GM19438 (cell line): Measurements from ENCODE around the gene PREP.

Source experiments
- ATAC-seq: cut with Tn5 transposase; IDR thresholded peaks from one replicate; pipeline ENCODE4 v1.9.1; 2021; ENCODE audit warnings: low read depth; ENCODE audit not compliant: unreplicated experiment

The PREP gene

DNA sequence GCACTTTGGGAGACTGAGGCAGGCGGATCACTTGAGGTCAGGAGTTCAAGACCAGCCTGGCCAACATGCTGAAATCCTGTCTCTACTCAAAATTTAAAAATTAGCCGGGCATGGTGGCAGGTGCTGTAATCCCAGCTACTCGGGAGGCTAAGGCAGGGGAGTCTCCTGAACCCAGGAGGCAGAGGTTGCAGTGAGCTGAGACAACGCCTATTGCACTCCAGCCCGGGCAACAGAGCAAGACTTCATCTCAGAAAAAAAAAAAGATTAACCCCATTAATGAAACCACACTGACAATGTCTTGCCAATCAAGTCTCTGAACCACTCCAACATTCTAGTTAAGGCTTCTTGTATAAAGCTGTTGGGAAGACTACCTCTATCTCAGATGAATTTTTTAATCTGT lies 4.0 kb downstream of the PREP start:
- no peak for ATAC-seq

DNA sequence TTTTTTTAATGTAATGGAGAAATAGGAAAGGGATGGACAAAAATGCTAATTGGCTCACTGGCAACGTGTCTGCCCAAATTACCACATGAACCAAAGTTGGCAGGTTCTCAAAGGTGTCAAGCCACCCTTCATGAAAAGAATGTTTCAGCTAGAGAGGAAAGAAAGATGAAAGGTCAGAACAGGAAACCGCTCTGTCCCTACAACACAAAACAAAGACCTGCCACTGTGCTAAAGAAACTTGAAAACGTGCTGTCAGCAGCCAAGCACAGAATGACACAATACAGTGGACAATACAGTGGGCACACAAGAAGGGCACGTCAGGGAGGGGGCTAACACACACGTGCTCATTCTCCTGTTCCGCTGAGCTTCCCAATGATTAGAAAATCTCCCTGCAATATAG lies 4.9 kb downstream of the PREP start:
- ATAC-seq: no peak

DNA sequence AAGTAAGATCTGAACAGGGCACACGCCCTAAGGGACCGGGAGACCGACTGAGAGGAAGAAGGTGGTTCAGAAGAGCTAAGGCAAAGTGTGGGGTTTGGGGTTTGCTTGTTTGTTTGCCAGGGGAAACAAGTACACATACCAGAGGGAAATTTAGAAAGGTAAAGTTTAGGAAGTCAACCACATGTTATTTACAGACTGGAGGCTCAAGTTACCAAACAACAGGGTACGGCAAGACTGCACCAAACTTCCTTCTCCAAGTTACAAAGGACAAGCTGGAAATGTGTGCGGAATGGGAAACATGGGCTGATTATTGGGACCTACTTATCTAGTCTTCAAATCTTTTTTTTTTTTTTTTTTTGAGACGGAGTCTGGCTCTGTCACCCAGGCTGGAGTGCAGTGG lies 11.2 kb downstream of the PREP start:
- no peak for ATAC-seq

DNA sequence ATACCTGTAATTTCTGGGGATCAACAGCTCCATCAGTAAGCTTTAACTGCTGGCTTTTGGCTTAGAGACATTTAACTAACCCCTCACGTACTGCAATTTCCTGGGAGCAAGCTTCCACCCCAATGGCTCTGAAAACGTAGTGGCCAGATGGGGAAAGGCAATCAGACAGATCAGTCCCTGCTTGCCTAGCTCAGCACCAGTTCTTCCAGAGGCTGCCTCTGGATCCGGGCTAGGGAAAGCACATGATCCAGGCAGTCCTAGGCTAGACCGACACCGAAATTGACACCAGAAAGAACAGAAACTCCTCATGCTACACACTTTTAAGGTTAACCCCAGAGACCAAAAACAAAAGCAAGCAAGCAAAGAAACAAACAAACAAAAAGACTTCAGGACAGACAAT lies 13.3 kb downstream of the PREP start:
- ATAC-seq: no peak

DNA sequence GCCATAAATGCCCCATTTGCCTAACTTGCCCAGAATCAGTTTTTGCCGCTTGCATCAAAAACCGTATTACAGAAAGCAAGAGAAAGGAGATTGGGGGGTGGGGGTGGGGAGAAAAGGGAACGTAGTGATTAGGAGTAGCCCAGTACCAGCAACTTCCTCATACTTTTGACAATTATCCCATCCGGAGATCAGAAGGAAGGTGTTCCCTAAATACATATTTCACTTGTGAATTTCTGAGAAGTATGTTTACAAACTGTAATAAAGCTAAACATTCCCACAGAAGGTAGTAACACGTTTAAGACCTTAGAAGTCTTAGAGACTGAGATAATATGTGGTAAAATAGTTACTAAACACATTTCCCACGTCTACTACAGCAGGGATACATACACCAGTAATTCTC lies 14.5 kb downstream of the PREP start:
- ATAC-seq: no peak

DNA sequence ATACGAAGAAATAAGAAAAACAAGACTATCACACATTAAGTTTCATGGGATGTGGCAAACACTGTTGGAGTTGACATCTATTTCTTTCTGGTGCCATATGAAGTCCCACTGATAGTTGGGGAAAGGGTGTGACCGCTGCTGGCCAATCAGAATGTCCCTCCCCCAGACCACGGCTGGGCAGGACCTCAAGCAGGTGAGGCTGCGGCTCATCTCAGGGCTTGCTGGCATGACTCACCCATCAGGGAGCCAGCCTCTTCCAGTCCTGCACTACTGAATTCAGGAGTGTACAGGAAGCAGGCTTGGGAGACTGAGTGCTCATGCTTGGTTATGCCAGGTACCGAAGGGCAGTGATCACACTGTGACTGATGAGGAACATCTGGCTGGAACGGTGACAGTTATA lies 18.9 kb downstream of the PREP start:
- ATAC-seq: no peak

DNA sequence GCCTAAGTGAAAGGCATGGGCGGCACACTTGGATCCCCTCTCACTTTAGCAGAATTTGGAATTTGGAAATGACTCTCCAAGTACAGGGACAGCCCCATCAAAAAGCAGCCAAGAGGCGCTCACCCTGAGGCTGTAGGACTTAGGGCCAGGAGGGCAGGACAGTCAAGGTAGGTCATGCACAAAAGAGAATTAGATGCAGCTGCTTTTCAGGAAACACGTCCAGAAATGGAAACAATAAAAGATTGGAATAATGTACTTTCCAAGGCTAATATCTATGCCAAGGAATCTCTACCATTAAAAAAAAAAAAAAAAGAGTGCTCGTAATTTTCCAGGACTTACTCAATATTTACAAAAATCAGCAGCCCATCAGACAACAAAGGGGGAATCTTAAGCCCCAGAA lies 19.9 kb downstream of the PREP start:
- ATAC-seq: no peak

DNA sequence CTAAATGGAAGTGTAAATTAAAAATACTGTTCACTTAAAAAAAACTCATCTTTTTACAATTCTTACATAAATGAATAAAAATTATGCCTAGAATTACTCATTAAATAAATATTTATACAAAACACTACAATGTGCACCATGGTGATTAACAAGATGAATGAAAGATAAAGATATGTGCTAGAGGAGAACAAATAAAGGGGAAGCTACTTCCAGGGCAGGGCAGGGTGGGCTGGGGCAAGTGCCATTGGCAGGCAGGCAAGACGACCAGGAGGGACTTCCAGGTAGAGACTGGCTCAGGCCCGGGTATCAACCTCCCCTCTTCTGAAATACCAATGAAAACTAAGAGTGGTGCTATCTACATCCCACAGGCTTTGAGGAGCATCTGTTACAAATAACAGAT lies 20.4 kb downstream of the PREP start:
- ATAC-seq: no peak

DNA sequence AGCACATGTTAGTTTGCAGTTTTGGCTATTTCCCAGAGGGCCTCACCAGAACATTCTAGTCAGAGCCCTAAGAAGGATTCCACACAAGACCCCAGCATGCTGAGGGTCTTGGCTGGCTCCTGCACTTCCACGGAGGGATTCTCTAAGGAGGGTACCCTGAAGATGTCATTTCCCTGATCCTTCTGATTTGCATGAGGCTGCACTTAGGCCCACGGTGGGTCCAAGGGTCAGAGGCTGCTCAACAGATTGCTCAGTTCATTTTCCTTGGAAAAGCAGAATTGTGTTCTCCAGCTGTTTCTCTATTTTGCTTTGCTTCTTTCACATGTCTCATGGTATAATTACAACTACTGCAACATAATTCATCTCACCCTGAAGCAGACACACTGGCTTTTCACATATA lies 22.2 kb downstream of the PREP start:
- no peak for ATAC-seq

DNA sequence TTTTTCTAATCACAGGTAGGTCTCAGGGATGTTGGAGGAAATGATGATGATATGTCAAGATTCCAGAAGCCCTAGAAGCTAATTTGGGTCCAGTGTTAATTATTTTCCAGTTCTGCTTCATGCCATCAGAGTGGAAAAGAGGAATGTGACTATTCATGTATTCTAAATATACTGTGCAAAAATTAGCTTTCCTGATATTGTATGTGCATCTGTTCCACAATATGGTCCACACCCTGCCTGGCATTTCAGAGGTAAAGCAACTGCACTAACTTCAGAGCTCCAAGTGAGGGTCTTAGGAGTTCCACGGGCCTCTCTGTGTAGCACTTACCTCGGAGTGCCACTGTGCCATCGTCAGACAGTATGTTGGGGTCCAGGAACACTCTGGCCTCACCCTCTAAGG lies 27.1 kb downstream of the PREP start:
- ATAC-seq: no peak

DNA sequence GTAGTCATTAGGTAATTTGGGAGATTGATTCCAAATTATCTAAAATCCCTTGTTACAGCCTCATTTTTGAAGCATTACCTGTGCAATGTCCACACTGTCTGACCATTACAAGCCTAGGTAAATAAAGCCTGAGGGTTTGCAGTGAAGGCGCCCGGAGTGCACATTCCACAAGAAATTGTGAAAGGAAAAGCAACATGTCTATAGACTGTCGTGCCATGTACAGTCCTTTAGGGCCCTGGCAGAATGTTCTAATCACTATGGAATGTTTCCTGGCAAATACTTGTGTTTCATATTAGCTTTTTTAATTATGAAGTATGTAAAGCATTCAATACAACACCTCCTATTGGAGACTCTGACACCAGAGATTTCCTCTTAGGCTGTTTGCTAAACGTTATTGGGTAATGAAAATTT lies 28.9 kb downstream of the PREP start:
- no peak for ATAC-seq

DNA sequence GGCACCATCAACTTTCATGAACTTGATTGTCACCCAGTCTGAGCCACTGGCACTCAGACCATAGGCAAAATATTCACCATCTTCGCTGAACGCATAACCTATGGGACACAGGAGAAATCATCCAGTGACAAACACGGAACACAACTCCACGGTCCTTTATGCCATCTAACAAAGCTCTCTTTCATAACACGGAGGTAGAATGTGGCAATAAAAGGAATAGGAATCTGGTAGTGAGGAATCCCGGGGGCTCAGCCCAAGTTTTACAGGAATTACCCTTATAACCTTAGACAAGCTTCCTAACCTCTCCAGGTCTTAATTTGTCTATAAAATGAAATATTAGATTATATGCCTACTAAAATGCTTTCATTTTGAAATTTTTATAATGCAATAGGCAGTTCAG lies 29.4 kb downstream of the PREP start:
- no peak for ATAC-seq

DNA sequence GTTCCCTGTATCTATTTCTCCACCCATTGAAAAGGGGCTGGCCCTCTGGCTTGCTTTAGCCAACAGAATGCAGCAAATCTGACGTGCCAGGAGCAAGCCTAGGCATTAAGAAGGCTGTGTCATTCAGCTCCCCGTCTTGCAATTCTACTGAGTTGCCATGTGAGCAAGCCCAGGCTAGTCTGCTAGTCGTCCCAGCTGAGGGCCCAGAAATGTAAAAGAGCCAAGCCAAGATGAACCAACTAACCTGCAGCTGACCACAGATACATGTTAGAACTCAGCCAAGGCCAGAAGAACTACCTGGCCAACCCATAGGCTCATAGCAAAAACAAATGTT lies 30.1 kb downstream of the PREP start:
- ATAC-seq: no peak

DNA sequence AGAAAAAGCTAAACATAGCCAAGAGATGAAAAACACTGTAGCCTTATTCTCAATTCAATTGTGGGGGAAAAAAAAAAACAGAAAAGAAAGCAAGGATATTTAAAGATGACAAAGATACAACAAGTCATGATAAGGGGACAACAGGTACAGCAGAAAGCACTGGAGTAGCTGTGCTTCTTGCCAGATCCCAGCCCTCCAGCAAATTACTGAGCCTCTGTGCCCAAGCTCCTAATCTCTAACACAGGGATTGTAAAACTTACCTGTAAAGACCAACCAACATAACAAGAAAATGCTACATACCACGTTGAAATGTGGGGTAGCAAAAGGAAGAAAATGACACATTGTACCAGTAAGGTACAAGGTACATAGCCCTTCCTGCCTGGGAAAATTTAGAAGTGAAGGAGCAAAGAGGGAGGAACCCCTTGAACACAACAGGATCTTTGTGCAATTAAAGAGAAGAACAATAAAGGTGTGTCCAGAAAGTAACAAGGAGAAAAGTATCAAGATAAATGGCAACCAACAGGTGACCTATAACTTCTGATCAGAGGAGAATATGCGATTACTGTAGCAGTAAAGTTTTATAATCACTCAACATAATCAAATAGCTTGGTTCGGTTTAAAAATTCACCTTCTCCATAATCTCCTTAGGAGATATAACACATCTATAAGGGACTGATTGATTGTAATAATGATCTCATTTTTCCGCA lies 30.6 kb downstream of the PREP start:
- ATAC-seq: no peak

DNA sequence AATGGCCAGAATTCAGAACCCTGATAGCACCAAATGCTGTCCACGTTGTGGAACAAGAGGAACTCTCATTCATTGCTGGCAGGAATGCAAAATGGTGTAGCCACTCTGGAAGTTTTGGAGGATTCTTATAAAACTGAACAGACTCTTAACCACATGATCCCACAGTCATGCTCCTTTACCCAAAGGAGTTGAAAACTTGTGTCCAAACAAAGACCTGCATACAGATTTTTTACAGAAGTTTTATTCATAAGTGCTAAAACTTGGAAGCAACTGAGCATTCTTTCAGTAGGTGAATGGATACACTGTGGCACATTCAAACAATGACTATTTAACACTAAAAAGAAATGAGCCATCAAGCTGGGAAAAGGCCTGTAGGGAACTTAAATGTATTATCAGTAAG lies 32.5 kb downstream of the PREP start:
- ATAC-seq: no peak

DNA sequence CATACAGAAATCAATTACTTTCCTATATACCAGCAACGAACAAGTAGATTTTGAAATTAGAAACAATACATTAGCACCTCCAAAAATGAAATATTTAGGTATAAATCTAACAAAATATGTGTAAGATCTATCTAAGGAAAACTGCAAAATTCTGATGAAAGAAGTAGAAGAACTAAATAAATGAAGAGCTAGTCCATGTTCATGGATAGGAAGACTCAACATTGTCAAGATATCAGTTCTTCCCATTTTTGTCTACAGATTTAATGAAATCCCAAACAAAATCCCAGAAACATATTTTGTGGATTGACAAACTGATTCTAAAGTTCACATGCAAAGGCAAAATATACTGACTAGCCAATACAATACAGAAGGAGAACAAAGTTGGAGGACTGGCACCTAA lies 33.7 kb downstream of the PREP start:
- no peak for ATAC-seq

DNA sequence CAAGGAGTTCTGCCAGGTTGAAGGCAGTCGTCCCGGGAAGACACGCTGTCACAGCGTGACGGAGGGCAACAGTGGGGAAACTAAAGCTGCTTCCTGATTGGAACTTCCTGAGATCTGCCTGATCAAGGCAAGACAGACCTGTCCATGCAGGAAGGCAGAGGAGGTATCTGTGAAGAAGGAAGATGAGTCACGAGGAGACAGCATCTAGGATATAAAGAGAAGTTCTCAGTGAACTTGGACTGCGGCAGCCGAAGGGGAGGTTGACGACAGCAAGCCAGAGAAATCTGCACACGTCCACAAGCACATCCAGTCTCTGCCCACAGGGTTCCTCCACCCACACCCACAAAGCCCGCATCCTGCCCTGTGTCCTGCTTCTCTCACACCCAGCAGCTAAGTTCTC lies 38.6 kb downstream of the PREP start:
- ATAC-seq: no peak

DNA sequence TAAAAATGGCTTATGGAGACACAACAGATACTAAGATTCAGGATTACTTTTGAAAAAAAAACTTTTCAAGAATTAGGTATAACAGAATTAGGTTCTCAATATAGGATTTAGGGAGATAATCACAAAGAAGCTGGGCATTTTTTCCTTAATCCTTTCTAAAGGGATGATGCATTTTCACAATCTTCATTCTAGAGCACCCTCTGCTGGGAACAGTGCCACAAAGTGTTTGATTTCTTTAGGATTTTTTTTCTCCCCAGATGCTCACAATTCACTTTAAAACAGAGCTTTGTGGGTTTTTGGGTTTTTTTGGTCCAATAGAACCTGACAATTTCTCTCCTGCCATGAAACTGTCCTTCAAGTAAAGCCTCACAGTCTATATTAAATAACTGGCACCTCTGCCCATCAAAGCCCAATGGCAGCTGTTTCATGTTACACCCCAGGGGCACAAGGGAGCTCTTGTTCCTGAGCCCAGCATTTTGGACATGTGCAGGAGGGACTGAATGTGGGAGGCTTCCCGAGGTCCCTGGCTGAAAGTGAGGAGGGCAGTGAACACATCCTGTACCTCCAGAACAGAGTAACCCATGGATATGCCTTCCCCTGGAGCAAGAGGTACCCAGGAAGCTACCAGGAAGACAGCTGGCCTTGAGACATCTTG lies 39.7 kb downstream of the PREP start:
- no peak for ATAC-seq

DNA sequence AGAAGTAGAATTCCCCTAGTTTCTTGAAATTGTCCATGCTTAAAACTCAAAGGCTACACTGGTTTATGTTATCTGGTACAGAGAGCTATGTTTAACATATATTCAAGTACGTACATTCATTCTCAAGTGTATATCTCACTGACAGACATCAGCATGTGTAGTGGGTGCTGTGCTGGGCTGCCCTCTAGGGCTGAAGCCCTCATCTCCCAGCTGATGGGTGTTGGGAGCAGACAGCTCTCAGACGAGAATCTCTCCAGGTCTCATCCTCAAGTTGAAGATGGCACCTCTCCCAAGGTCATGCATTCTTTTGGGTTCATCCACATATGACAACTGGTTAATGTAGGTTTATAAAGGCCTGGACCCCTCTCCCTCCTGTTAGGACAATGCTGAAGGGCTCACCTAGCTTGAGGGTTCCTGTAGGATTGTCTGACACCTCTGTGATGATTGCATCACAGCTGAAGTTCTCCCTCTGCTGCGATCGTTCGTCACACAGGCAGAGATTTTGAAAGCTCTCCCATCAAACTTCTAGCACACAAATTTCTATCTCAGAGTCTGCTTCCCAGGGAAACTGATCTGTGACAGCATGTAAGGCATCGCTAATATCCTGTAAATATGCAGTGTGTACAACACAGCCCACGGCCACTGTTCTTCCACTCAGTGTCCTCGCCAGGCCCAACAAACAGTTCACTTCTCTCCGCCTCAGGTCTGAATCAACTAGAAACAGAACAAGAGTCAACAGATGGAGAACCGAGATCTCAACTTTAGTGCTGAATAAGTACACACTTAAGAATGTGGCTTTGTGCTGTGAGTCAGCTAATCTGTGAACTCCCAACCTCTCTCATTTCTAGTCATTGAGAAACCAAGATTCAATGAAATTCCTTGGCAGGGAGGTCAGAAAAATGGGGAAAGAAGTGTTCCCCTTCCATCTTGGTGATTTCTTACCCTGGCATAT lies 43.2 kb downstream of the PREP start:
- no peak for ATAC-seq

DNA sequence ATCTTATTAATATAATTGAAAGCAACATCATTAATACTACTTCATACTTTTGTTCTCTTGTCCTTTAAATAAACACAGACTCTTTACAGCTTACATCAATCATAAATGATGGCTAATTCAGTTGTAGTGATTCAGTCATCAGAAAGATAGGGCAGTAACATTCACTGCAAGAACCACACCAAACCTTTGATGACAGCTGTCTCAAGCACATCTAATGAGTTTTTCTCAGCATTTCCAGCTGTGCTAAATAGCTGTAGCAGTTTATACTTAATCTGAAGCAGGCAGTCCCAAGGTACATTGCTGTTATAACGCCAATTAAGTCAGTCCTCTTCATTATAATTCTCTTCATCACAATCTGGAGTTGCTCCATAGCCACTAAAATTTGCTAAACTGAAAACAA lies 45.7 kb downstream of the PREP start:
- no peak for ATAC-seq

DNA sequence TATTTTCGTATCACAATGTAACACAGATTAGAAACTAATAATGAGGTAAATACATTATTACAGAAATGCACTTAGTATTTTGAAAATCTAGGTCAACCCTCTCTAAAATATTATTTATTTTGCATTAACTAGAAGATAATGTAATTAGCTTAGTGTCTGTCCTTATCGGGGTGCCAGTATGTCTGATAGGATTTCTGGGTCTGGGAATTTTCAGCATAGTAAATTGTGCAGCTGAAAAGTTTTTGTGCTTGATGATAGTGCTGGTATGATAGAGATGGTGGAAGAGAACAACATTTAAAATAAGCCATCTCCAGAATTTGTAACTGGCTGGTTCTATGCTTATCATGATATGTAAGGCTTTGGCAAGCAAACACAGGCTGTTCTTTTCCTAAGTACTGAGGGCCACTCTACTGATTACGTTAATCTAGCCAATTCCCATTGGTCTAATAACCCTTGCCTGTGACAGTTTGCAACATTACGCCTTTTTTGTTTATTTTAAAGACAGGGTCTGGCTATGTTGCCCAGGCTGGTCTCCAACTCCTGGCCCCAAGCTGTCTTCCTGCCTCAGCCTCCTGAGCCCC lies 50.8 kb downstream of the PREP start:
- ATAC-seq: no peak
